SK-N-SH (cell line): ENCODE data around the gene FAM83E.
"Not testable (repeated sequence)": the region's sequence is repeated elsewhere in the genome, so short reads cannot be mapped to it uniquely, and the experiment has no call there.

ENCODE experiments used
- POLR2AphosphoS5 ChIP-seq: IDR thresholded peaks from 2 replicates; pipeline ENCODE4 v1.6.1; 2012; ENCODE audit warnings: low read depth, low read length
- SMC3 ChIP-seq: IDR thresholded peaks from 2 replicates; pipeline ENCODE4 v1.6.1; 2012; ENCODE audit warnings: low read depth, low read length, improper control_type of control experiment
- TF ChIP-seq, protein P1 (sequence below): fragments of 150-350 bp; IDR thresholded peaks from 2 replicates; pipeline ENCODE4 v1.6.1; 2017; ENCODE audit warnings: antibody characterized with exemption, low read length, low read depth, borderline replicate concordance

DNA sequence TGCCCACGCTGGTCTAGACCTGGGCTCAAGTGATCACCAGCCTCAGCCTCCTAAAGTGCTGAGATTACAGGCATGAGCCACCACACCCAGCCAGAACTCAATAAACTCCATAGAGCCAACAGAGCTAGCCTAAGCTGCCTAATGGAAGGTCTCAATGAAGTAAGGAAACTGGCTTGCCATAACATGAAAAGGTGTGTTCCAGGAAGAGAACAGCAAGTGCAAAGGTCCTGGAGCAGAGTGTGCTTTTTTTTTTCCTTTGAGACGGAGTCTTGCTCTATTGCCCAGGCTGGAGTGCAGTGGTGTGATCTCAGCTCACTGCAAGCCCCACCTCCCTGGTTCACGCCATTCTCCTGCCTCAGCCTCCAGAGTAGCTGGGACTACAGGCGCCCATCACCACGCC, 43.0 kb upstream of the FAM83E start:
- TF ChIP-seq, protein P1, sequence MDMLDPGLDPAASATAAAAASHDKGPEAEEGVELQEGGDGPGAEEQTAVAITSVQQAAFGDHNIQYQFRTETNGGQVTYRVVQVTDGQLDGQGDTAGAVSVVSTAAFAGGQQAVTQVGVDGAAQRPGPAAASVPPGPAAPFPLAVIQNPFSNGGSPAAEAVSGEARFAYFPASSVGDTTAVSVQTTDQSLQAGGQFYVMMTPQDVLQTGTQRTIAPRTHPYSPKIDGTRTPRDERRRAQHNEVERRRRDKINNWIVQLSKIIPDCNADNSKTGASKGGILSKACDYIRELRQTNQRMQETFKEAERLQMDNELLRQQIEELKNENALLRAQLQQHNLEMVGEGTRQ = not testable (repeated sequence)
- not testable (repeated sequence) for TF ChIP-seq POLR2AphosphoS5, SMC3
